ENCODE data around the gene CNPY4. TPM values are rescaled to one million over a fixed set of nuclear protein-coding genes. Genes with fewer than 3 reads are reported as not detected.

The CNPY4 gene
- total and polyA plus RNA-seq, 10 of the 15 experiments (the other 5 are each of a cell fraction or from before 2014, with no cell fraction given) = 2.5 to 9.2 (median 6.8) TPM

DNA sequence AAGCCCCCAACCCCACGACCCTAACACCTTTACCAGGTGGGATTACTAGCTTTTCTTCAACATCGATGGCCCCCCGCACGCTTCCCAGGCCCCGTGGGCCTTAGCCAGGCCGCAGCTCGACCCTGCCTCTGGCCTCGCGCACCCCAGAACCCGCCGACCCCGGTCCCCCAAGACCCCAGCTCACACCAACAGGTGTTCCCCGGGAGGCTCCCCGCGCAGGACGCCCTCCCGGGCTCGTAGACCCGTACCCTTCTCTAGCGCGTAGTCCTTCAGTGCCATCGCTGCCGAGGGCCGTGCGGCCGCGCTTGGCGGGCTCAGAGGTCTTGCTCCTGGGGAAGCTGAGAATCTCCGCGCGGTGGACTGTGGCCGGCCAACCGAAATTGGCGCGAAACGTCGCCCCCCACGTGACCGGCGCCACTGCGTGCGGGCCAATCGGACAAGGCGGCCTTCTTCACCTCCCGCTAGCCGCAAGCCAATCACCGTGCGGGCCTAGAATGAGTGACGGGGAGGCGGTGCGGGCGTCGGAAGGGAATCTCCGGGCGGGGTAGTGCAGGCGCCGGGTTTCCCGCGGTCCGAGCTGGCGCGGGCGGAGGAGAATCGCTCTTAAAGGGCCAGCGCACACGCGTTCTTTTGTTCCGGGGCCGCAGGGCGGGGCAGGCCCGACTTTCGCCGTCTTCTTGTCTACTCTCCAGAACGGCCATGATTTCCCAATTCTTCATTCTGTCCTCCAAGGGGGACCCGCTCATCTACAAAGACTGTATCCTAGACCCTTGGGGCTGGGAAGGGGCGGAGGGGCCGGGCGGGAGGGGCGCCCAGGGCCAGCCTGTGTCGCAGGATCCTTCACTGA, 18.2 kb upstream of the CNPY4 start, which contains the start of the genes AP4M1 and MCM7 (continued):
- TF ChIP-seq USF2 (IDR thresholded peaks at IDR 0.05; ENCODE audit: borderline replicate concordance, low read depth, low read length) (peak; percentile 94), IRF3 (IDR thresholded peaks at IDR 0.05) (peak; percentile 70), EGR1 (IDR thresholded peaks at IDR 0.05; ENCODE audit: borderline replicate concordance in 1 of 2, low read depth in 2 of 2, low read length in 2 of 2) (peak; percentile 38 to 75), POLR2A (IDR thresholded peaks at IDR 0.05; ENCODE audit: low read depth, low read length) (peak; percentile 82), RBBP5 (conservative IDR thresholded peaks at IDR 0.05) (no peak), STAT1 (conservative IDR thresholded peaks at IDR 0.05) (no peak), RUNX3 (IDR thresholded peaks at IDR 0.05; ENCODE audit: low read length) (peak; percentile 41), CREM (IDR thresholded peaks at IDR 0.05; ENCODE audit: low read depth) (peak; percentile 64), MXI1 (IDR thresholded peaks at IDR 0.05; ENCODE audit: low read depth, low read length) (peak; percentile 80), CREB1 (IDR thresholded peaks at IDR 0.05; ENCODE audit: low read depth) (peak; percentile 68; the same call in 1 of the 2 replicates), E2F4 (IDR thresholded peaks at IDR 0.05; ENCODE audit: low read depth, low read length) (peak; percentile 87), ZBED1 (IDR thresholded peaks at IDR 0.05; ENCODE audit: borderline replicate concordance) (0 out of 2 replicates have a peak, but pooled peaks have one; percentile 62), FOXM1 (IDR thresholded peaks at IDR 0.05; ENCODE audit: low read depth, low read length) (no peak), NR2C1 (IDR thresholded peaks at IDR 0.05) (no peak), NR2F1 (conservative IDR thresholded peaks at IDR 0.05) (peak; percentile 76), ATF3 (IDR thresholded peaks at IDR 0.05; ENCODE audit: borderline replicate concordance, extremely low read depth, low read depth, low read length) (peak; percentile 88), RB1 (IDR thresholded peaks at IDR 0.05; ENCODE audit: borderline replicate concordance) (peak; percentile 99), HDAC2 (IDR thresholded peaks at IDR 0.05) (no peak), GATAD2B (conservative IDR thresholded peaks at IDR 0.05; ENCODE audit: low read depth) (0 out of 2 replicates have a peak, but pooled peaks have one; percentile 2), TAF1 (IDR thresholded peaks at IDR 0.05; ENCODE audit: borderline replicate concordance, low read depth, low read length) (peak; percentile 44; the same call in 1 of the 2 replicates), FOS (IDR thresholded peaks at IDR 0.05; ENCODE audit: borderline replicate concordance, extremely low read depth, insufficient read length) (peak; percentile 14)
- TF ChIP-seq, protein P1, sequence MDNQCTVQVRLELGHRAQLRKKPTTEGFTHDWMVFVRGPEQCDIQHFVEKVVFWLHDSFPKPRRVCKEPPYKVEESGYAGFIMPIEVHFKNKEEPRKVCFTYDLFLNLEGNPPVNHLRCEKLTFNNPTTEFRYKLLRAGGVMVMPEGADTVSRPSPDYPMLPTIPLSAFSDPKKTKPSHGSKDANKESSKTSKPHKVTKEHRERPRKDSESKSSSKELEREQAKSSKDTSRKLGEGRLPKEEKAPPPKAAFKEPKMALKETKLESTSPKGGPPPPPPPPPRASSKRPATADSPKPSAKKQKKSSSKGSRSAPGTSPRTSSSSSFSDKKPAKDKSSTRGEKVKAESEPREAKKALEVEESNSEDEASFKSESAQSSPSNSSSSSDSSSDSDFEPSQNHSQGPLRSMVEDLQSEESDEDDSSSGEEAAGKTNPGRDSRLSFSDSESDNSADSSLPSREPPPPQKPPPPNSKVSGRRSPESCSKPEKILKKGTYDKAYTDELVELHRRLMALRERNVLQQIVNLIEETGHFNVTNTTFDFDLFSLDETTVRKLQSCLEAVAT (IDR thresholded peaks at IDR 0.05) = 0 out of 2 replicates have a peak, but pooled peaks have one; percentile 2
- TF ChIP-seq, protein P2, sequence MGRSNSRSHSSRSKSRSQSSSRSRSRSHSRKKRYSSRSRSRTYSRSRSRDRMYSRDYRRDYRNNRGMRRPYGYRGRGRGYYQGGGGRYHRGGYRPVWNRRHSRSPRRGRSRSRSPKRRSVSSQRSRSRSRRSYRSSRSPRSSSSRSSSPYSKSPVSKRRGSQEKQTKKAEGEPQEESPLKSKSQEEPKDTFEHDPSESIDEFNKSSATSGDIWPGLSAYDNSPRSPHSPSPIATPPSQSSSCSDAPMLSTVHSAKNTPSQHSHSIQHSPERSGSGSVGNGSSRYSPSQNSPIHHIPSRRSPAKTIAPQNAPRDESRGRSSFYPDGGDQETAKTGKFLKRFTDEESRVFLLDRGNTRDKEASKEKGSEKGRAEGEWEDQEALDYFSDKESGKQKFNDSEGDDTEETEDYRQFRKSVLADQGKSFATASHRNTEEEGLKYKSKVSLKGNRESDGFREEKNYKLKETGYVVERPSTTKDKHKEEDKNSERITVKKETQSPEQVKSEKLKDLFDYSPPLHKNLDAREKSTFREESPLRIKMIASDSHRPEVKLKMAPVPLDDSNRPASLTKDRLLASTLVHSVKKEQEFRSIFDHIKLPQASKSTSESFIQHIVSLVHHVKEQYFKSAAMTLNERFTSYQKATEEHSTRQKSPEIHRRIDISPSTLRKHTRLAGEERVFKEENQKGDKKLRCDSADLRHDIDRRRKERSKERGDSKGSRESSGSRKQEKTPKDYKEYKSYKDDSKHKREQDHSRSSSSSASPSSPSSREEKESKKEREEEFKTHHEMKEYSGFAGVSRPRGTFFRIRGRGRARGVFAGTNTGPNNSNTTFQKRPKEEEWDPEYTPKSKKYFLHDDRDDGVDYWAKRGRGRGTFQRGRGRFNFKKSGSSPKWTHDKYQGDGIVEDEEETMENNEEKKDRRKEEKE (IDR thresholded peaks at IDR 0.05) = no peak

Measured in GM12878 (cell line).